ENCODE results near the gene RAB8A.

The RAB8A gene

GRCh38 chr19:16180611-16181010 lies 68.9 kb downstream of the RAB8A start:
- intact Hi-C loops (cut with DNase I; ENCODE audit: low total_unique reads) = loop anchor here (10.0 kb wide), 1 partner anchor 66 kb away; the partner anchor contains the start of gene RAB8A
- Histone ChIP-seq H3K27me3 (no peaks in the 10 kb centered on the region), H3K27ac (no peak overlapping the region), H3K4me1 (peaks cover 0 to 11% (median 0%) of the 10 kb centered on the region in 4 donors), H3K9me3 (no peaks in the 10 kb centered on the region), H3K36me3 (no peaks in the 10 kb centered on the region), H3K4me3 (no peak overlapping the region)
- TF ChIP-seq CTCF (IDR thresholded peaks at IDR 0.05) = no peak
- no peak for DNase-seq
